Coronary artery (tissue), 2 donors: ENCODE results near the gene NME2.

Source experiments
- DNase-seq: peaks from one replicate; pipeline ENCODE4 v3.0.0-alpha.2; 2017; ENCODE audit warnings: low spot score
- H3K27ac ChIP-seq, 2 donors: fragments of 200-600 bp; sonication (generic); one replicate each; pipeline ENCODE4 v1.5.1; 2016 to 2019
- H3K4me3 ChIP-seq: fragments of 200-600 bp; sonication (generic); 2 replicates; pipeline ENCODE4 v1.5.1; 2016; ENCODE audit warnings: mild to moderate bottlenecking, moderate library complexity
- TF ChIP-seq, protein P1 (sequence below): fragments of 200-600 bp; sonication (generic); IDR thresholded peaks from one replicate; pipeline ENCODE4 v1.5.1; 2019; ENCODE audit warnings: antibody characterized with exemption

NME2 gene

DNA sequence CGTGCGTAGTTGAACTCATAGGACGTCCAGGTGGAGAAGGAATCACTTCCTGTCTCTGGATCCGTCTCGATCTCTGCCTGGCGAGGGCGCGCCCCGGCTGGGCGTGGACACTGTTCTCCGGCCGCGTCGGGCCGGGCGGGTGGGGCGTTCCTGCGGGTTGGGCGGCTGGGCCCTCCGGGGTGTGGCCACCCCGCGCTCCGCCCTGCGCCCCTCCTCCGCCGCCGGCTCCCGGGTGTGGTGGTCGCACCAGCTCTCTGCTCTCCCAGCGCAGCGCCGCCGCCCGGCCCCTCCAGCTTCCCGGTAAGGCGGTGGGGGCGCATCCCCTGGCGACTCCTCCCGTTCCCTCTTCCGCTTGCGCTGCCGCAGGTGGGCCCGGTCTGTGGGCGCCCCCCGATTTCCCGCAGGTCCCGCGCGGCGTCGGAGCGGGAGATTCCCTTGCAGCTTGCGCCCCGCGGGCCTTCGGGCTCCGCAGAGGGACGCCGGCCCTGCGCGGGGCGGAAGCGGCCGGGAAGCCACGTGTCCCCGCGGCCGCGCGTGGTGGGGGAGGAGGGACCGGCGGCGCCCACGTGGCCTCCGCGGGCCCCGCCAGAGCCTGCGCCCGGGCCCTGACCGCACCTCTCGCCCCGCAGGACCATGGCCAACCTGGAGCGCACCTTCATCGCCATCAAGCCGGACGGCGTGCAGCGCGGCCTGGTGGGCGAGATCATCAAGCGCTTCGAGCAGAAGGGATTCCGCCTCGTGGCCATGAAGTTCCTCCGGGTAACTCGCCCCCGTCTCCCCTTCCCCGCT, at the start of gene NME2:
Gene NME2 (plus strand): TSS at position 214 of the 789 bp plus-strand sequence. CDS start 420 bp downstream, at position 634.
- DNase-seq, result peak; percentile 92

DNA sequence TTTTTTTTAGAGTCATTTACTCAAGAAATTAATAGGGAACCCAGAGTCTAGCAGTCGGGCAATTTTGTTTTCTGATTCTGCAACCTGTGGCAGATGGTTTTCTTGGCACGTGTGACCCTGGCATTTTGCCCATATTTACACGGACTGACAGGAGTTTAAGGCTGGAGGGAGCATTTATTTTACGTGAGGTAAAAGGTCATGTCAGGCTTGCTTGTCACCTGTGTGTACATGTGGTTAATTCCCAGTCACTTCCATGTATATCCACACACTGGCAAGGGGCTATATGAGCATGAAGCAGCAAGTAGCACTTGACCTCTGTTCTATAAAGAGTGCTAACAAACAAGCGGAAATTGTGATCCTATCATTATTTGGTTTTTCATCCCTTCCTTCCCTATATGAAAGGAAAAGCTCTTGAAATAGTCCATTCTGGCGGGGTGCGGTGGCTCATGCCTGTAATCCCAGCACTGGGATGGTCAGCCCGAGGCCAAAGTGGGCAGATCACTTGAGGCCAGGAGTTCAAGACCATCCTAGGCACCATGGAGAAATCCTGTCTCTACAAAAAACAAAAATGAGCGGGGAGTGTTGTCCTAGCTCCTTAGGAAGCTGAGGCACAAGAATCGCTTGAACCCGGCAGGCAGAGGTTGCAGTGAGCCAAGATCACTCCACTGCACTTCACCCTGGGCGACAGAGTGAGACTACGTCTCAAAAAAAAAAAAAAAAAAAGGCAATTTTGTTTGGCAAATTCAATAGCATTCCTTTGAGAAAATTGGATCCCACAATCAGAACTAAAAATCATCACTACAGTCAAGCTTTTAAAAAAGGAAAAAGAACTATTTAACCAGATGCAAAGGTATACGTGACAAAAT, 47.6 kb upstream of the NME2 start:
- TF ChIP-seq, protein P1, sequence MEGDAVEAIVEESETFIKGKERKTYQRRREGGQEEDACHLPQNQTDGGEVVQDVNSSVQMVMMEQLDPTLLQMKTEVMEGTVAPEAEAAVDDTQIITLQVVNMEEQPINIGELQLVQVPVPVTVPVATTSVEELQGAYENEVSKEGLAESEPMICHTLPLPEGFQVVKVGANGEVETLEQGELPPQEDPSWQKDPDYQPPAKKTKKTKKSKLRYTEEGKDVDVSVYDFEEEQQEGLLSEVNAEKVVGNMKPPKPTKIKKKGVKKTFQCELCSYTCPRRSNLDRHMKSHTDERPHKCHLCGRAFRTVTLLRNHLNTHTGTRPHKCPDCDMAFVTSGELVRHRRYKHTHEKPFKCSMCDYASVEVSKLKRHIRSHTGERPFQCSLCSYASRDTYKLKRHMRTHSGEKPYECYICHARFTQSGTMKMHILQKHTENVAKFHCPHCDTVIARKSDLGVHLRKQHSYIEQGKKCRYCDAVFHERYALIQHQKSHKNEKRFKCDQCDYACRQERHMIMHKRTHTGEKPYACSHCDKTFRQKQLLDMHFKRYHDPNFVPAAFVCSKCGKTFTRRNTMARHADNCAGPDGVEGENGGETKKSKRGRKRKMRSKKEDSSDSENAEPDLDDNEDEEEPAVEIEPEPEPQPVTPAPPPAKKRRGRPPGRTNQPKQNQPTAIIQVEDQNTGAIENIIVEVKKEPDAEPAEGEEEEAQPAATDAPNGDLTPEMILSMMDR, result no peak
- H3K27ac ChIP-seq, result peak overlapping the region in 1 of 2 donors; percentile 48
- peak overlapping the region; percentile 47 for H3K4me3 ChIP-seq
- DNase-seq, result no peak

More for the DNA sequence above, at the start of gene NME2:
- H3K27ac ChIP-seq, result peak within 1 kb of the TSS; percentile 92 to 93
- peak within 1 kb of the TSS; percentile 88 for H3K4me3 ChIP-seq
- TF ChIP-seq, protein P1, result no peak

DNA sequence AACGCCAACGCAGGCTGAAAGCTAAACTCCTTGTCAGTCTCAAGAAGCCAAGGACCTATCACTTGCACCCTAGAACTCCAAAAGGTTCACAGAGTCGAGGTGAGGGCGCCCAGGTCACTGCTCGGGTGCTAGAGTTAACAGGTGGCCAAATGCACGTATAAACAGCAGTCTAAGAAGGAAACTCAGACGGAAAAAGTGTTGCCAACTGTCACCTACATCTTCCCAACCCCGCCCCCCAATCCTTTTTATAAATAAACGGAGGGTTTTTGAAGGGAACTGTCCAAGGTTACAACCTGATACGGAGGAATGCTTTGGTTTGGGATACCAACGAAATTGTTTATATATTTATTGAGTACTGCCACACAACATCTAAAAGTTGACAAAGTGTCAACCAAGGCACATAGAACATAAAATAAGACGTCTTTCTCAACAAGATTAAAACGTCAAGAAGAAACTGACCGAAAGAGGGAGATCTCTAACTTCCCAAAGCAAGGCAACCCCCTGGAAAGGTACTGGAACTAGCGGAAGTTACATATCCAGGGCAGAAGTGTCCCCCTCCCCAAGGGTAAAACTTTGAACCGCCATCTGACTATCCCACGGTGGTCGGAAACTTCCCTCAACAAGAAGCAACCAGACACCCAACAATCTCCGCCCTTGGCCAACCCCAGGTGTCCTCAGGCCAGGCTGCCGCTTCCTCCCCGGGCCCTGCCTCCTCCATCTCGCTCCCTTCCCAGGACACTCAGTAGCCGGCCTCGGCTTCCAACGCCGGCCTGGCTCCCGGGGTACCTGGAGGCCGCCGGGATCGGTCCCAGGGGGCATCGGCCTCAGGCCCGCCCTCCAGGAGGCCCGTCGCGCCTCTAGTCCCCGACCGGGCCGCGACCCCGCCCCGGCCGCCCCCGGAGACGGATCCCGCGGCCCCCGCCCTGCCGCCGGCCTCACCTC, 46.5 kb upstream of the NME2 start:
- no peak for DNase-seq
- TF ChIP-seq, protein P1, result no peak
- peak overlapping the region; percentile 90 for H3K4me3 ChIP-seq
- H3K27ac ChIP-seq, result peak overlapping the region; percentile 99

GRCh38 chr17:51120357-51120738, 45.9 kb upstream of the NME2 start:
- DNase-seq, result no peak
- Histone ChIP-seq H3K4me3 (peak overlapping the region; percentile 90), H3K27ac (peak overlapping the region; percentile 99)
- TF ChIP-seq, protein P1, result no peak

- H3K4me3 ChIP-seq, result peak within 1 kb of the TSS; percentile 90
- TF ChIP-seq, protein P1, result no peak
- H3K27ac ChIP-seq, result peak within 1 kb of the TSS; percentile 99
- peak; percentile 97 for DNase-seq
These were observed 45.2 kb upstream of the NME2 start, which contains the start of gene SPAG9 for GRCh38 chr17:51120739-51121619. SPAG9 (minus strand) TSS chr17:51120868; CDS start chr17:51120656, 212 bp downstream.
